Measurements from ENCODE around the gene CRYGD.
A peak's percentile ranks its signal among the peaks of the same experiment; 100 is the strongest.
"Not testable (repeated sequence)": the region's sequence is repeated elsewhere in the genome, so short reads cannot be mapped to it uniquely, and the experiment has no call there.

Gene CRYGD

GRCh38 chr2:208129744-208130711 lies 5.7 kb upstream of the CRYGD start, which contains the start of gene CRYGC:
Gene CRYGC (minus strand): TSS chr2:208129828. CDS start chr2:208129792, 36 bp downstream.
- no peak for DNase-seq

- DNase-seq: no peak
Measured at GRCh38 chr2:208128136-208128535, 3.8 kb upstream of the CRYGD start.

GRCh38 chr2:208127090-208127489 lies 2.8 kb upstream of the CRYGD start:
- no peak for DNase-seq

GRCh38 chr2:208125251-208125650 lies 927 bp upstream of the CRYGD start:
- no peak for DNase-seq

GRCh38 chr2:208122248-208122647 lies 2.1 kb downstream of the CRYGD start:
- DNase-seq: no peak

DNA sequence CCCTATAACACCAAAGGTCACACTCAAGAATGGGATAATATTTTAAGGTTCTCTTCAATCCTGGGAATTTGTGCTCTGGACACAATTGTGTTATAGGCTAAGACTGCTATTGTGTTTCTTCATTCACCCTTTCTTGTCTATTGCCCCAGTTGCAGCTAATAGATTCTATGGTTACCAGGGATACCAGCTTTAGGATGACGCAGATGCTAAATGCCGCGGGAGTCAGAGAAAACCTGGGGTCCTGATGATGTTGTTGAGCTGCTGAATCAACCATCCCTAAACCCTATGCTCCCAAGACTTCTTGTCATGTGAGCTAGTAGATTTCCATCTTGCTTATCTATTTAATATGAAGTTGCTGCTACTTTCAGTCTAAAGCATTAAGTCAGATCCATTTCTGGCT lies 5.4 kb downstream of the CRYGD start:
- no peak for DNase-seq

DNA sequence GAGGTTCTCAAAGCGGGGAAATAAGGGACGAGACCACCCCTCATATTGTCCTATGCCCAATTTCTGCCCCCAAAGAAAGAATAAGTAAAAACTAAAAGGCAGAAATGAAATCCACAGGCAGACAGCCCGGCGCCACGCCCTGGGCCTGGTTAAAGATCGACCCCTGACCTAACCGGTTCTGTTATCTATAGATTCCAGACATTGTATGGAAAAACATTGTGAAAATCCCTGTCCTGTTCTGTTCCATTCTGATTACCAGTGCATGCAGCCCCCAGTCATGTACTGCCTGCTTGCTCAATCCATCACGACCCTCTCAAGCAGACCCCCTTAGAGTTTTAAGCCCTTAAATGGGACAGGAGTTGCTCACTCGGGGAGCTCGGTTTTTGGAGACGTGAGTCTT lies 6.9 kb downstream of the CRYGD start:
- DNase-seq: not testable (repeated sequence)

GRCh38 chr2:208112969-208113368 lies 11.4 kb downstream of the CRYGD start:
- peak; percentile 28 to 72 (median 67) for DNase-seq

- not testable (repeated sequence) for DNase-seq
Measured at GRCh38 chr2:208112273-208112745, 12.0 kb downstream of the CRYGD start.

DNA sequence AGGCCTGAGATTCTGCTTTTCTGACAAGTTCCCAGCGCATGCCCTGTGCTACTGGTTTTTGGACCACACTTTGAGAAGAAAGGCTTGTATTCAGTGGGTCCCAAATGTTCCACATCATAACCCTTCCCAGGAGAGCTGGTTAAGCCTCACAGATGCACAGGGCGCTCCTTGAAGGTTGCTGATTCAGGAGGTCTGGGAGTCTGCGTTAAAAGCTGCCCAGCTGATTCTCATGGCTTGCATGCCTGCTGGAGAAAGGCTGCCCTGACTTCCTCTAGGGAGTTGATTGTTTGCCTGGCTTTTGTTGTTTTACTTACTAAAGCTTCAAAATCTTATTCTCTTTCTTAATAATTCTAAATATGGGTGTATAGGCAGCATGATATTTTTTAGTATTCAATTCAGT lies 20.7 kb downstream of the CRYGD start:
- no peak for DNase-seq

- peak in 1 of 3 experiments; percentile 66 for DNase-seq
Measured at GRCh38 chr2:208101716-208102631, 22.4 kb downstream of the CRYGD start.

- DNase-seq: no peak
Measured at GRCh38 chr2:208099682-208100470, 24.4 kb downstream of the CRYGD start.

- not testable (repeated sequence) for DNase-seq
Measured at GRCh38 chr2:208098701-208099100, 25.6 kb downstream of the CRYGD start.

DNA sequence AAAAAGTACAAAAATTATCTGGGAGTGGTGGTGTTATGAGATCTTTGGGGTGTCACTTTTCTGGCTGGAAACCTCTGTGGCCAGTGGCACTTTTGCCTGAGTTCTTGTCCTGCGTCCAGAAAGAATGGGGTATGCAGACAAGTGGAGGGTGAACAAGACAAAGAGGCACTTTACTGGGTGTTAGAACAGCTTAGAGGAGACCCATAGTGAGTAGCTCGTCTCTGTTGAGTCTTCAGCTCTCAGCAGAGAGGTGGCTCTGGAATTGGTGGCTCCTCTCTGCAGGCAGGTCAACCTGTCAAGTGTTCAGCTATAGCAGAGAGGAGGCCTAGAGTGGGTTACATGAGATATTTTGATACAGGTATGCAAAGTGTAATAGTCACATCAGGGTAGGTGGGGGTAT lies 26.1 kb downstream of the CRYGD start:
- DNase-seq: no peak

DNA sequence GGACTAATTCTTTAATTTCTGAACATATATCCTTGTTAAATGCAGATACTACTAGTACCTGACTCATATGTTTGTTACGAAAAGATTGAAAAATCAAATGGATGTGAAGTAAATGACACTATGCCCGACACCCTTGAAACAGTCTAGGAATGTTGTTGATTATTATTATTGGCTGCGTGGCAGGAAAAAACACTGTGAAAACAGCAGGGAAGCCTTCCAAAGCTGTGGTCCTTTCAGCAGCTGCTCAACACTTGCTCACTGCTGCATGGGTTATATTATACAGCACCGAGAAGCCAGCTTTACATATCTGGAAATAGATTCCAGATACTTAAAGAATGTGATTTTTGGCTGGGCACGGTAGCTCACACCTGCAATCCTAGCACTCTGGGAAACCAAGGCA lies 26.5 kb downstream of the CRYGD start:
- no peak for DNase-seq

GRCh38 chr2:208097313-208097712 lies 27.0 kb downstream of the CRYGD start:
- DNase-seq: no peak

DNA sequence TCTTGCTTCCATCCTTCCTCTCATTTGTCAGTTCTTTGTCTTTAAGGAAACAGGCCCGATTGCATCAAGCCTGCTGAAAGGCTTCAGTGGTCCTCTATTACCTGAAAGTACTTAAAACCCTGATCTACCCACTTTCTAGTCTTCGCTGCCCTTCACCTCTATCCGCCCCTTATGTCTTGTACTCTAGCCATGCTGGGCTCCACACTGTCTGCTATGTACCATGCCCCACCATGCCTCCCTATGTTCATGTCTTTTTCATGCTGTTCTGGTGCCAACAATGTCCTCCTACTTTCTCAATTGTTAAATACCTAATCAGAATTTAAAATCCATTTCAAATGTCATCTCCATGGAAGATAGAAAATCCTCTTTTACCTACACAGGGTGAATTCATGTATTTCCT lies 28.2 kb downstream of the CRYGD start:
- no peak for DNase-seq

GRCh38 chr2:208093128-208093527 lies 31.2 kb downstream of the CRYGD start:
- no peak for DNase-seq

DNA sequence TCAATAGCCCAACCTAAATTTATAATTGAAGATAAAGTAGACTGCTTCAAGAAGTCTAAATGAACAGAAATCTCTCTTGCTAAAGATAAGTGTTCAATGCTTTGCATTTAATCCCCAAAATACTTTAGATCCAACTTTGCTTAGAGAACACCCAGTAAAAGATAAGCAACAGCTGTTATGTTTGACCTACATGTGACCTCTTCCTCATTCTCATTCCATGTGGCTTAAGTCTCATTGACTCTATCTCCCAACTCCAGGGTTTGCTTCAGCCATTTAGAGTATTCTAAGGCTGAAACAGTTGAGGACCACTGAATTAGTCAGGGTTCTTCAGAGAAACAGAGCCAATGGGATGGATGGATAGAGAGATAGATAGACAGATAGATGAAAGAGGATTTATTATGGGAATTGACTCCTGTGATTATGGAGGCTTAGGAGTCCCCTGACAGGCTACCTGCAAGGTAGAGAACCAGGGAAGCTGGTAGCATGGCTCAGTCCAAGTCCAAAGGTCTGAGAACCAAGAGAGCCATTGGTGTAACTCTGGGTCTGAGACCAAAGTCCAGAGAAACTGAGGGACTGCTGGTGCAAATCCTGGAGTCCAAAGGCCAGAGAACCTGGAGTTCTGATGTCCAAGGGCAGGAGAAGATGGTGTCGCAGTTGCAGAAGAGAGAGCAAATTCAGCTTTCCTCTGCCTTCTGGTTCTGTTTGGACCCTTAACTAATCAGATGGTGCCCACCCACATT lies 32.1 kb downstream of the CRYGD start:
- DNase-seq: no peak

DNA sequence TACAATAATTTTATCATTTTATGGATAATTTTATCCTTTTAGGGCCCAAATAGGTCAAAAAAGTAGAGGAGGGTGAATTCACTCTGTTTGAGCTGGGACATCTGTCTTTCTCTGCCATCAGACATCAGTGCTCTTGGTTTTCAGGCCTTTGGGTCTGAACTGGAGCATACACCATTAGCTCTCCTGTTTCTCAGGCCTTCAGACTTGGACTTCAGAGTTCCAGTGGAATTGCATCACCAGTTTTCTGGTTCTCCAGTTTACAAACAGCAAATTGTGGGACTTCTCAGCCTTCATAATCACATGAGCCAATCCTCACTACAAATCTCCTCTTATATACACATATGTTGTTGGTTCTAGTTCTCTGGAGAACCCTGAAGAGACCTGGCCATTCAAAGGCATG lies 33.9 kb downstream of the CRYGD start:
- DNase-seq: no peak

- no peak for DNase-seq
Measured at GRCh38 chr2:208086029-208086428, 38.3 kb downstream of the CRYGD start.

- DNase-seq: no peak
Measured at GRCh38 chr2:208083807-208084206, 40.5 kb downstream of the CRYGD start.
